K562 (cell line): ENCODE results near the gene RDH14.

Experiments used
- BMI1 ChIP-seq: fragments of 150-350 bp; IDR thresholded peaks from 2 replicates; pipeline ENCODE4 v1.6.1; 2014; ENCODE audit warnings: low read length
- CTCF ChIP-seq, 3 experiments: IDR thresholded peaks in 2 of 3; conservative IDR thresholded peaks in 1 of 3; 2 replicates each; pipeline ENCODE4 v1.5.1; 2011 to 2012; ENCODE audit warnings: low read length in 3 of 3, mild to moderate bottlenecking in 3 of 3, control low read depth in 2 of 3, improper control_type of control experiment in 1 of 3, inconsistent platforms in 1 of 3, low read depth in 1 of 3, mixed read lengths in 1 of 3, moderate library complexity in 1 of 3; ENCODE audit not compliant: insufficient read depth in 2 of 3
- ELK1 ChIP-seq: sonication (generic); formaldehyde crosslinking; IDR thresholded peaks from 2 replicates; pipeline ENCODE4 v1.8.1; 2022; ENCODE audit warnings: missing genetic modification reagents
- EP300 ChIP-seq: IDR thresholded peaks from 2 replicates; pipeline ENCODE4 v1.6.1; 2012; ENCODE audit warnings: low read length, improper control_type of control experiment
- HNRNPH1 ChIP-seq: fragments of 200-400 bp; formaldehyde crosslinking; optimal IDR thresholded peaks from 2 replicates; pipeline ENCODE3; 2017; ENCODE audit warnings: low read depth, mild to moderate bottlenecking, low read length, moderate library complexity
- MXI1 ChIP-seq: IDR thresholded peaks from 2 replicates; pipeline ENCODE4 v1.6.1; 2011; ENCODE audit warnings: low read depth, mild to moderate bottlenecking, improper control_type of control experiment, low read length
- PHF8 ChIP-seq: fragments of 200-600 bp; sonication (generic); IDR thresholded peaks from 2 replicates; pipeline ENCODE4 v1.6.1; 2012; ENCODE audit warnings: mixed run types, mild to moderate bottlenecking, inconsistent platforms, low read length, moderate library complexity, borderline replicate concordance
- RCOR1 ChIP-seq, 2 experiments: IDR thresholded peaks; 2 replicates each; pipeline ENCODE4 v1.6.1; 2012; ENCODE audit warnings: low read depth in 2 of 2, low read length in 2 of 2, borderline replicate concordance in 1 of 2, improper control_type of control experiment in 1 of 2
- SMAD1 ChIP-seq: fragments of 150-350 bp; IDR thresholded peaks from 2 replicates; pipeline ENCODE4 v1.6.1; 2014; ENCODE audit warnings: low read length, low read depth; ENCODE audit not compliant: partially characterized antibody
- SMC3 ChIP-seq: conservative IDR thresholded peaks from 2 replicates; pipeline ENCODE4 v1.6.1; 2011; ENCODE audit warnings: low read depth, low read length, improper control_type of control experiment; ENCODE audit not compliant: insufficient read depth
- TEAD4 ChIP-seq, 2 experiments: sonication (generic) in 1 of 2; formaldehyde crosslinking in 1 of 2; IDR thresholded peaks; 2 replicates each; pipeline versions ENCODE4 v1.6.1 to v1.8.0; 2012 to 2022; ENCODE audit warnings: borderline replicate concordance in 1 of 2, inconsistent platforms in 1 of 2, low read length in 1 of 2, mild to moderate bottlenecking in 1 of 2, missing genetic modification reagents in 1 of 2
- THRA ChIP-seq: fragments of 450-650 bp; IDR thresholded peaks from 2 replicates; pipeline ENCODE4 v1.6.1; 2017; ENCODE audit warnings: mild to moderate bottlenecking, moderate library complexity

GRCh38 chr2:18552351-18553077 is 7.9 kb downstream of the RDH14 start:
- TF ChIP-seq TEAD4 (IDR thresholded peaks at IDR 0.05; ENCODE audit: low read length), result no peak
- TF ChIP-seq TEAD4 (CRISPR knock-in tag; IDR thresholded peaks at IDR 0.05; ENCODE audit: borderline replicate concordance), result no peak
- TF ChIP-seq CTCF (IDR thresholded peaks at IDR 0.05 in 2 of 3, conservative IDR thresholded peaks at IDR 0.05 in 1 of 3; ENCODE audit: insufficient read depth in 2 of 3, low read depth in 1 of 3, low read length in 3 of 3), result no peak
- no peak for TF ChIP-seq HNRNPH1
- TF ChIP-seq RCOR1 (IDR thresholded peaks at IDR 0.05; ENCODE audit: borderline replicate concordance in 1 of 2, low read depth in 2 of 2, low read length in 2 of 2), result no peak
- no peak for TF ChIP-seq SMAD1
- no peak for TF ChIP-seq SMC3
- no peak for TF ChIP-seq EP300
- no peak for TF ChIP-seq MXI1
- no peak for TF ChIP-seq ELK1
- TF ChIP-seq PHF8, result no peak
- no peak for TF ChIP-seq THRA
- no peak for TF ChIP-seq BMI1
